Measurements from ENCODE around the gene GTF2F1. TPM values are rescaled to one million over a fixed set of nuclear protein-coding genes. Genes with fewer than 3 reads are reported as not detected.
A peak's percentile ranks its signal among the peaks of the same experiment; 100 is the strongest.

Gene GTF2F1
- total RNA-seq, 1 experiment from 2014 or later, result 67.2 TPM

- Histone ChIP-seq H3K23ac (ENCODE audit: insufficient read length, low read depth, low read length) (no peak overlapping the region), H3K23me2 (ENCODE audit: insufficient read length, low read depth, low read length, poor library complexity, severe bottlenecking) (no peaks in the 10 kb centered on the region), H4K91ac (ENCODE audit: insufficient read length, low read depth, low read length) (no peak overlapping the region), H3K79me1 (ENCODE audit: insufficient read depth, low read depth, low read length, poor library complexity, severe bottlenecking) (no peaks in the 10 kb centered on the region), H4K5ac (ENCODE audit: insufficient read length, low read depth, low read length) (no peak overlapping the region), H2AK5ac (ENCODE audit: insufficient read length, low read length) (no peak overlapping the region), H2AFZ (ENCODE audit: low read length) (no peak overlapping the region), H4K20me1 (ENCODE audit: control insufficient read depth, insufficient read depth, insufficient read length) (no peaks in the 10 kb centered on the region), H3K4ac (ENCODE audit: low read depth, low read length) (no peak overlapping the region), H3K4me2 (ENCODE audit: insufficient read depth, insufficient read length, low read length) (peak overlapping the region; percentile 31), H2BK20ac (ENCODE audit: low read depth, low read length, poor library complexity, severe bottlenecking) (no peak overlapping the region), H2BK15ac (ENCODE audit: low read depth, low read length) (no peak overlapping the region), H3K4me1 (ENCODE audit: insufficient read depth, low read length) (no peaks in the 10 kb centered on the region), H3K27me3 (ENCODE audit: insufficient read depth, low read length) (no peaks in the 10 kb centered on the region), H3K56ac (ENCODE audit: insufficient read length, low read depth, low read length) (no peak overlapping the region), H2BK5ac (ENCODE audit: insufficient read length, low read length) (no peak overlapping the region), H3K27ac (ENCODE audit: insufficient read length, low read depth, low read length) (no peak overlapping the region), H3T11ph (ENCODE audit: low read length) (no peak overlapping the region), H2BK120ac (ENCODE audit: low read depth, low read length, poor library complexity, severe bottlenecking) (no peak overlapping the region), H3K9ac (ENCODE audit: extremely low read depth, insufficient read length, low read length) (peak overlapping the region; percentile 68), H3K9me3 (ENCODE audit: control insufficient read depth, low read depth, low read length) (no peaks in the 10 kb centered on the region), H3K14ac (ENCODE audit: insufficient read depth, low read length) (no peak overlapping the region), H4K8ac (replicated peaks; ENCODE audit: insufficient read length, low read depth, low read length) (no peak overlapping the region), H2BK12ac (ENCODE audit: insufficient read length, low read depth, low read length) (no peak overlapping the region), H3K79me2 (ENCODE audit: insufficient read depth, low read length) (no peaks in the 10 kb centered on the region), H3K18ac (ENCODE audit: insufficient read length, low read depth, low read length) (peak overlapping the region; percentile 81)
- WGBS (ENCODE audit: extremely low coverage, insufficient read length, low lambda C conversion rate), result no CpG with 5 or more reads among the region's 53 CpGs
- Mint-ChIP-seq H3K27ac (peak overlapping the region; percentile 93 to 98 (median 96); a peak in 6 of 7 replicates), H3K4me1 (peaks cover 9 to 19% of the 10 kb centered on the region in 2 experiments), H3K27me3 (ENCODE audit: low read depth) (peaks cover 3% of the 10 kb centered on the region), H3K4me3 (peak overlapping the region; percentile 86 to 89), H3K9me3 (no peaks in the 10 kb centered on the region), H3K36me3 (ENCODE audit: insufficient read depth in 1 of 3, low read depth in 3 of 3) (peaks cover 6 to 10% (median 9%) of the 10 kb centered on the region in 3 experiments; a peak in 6 of 7 replicates)
- DNase-seq, result peak; percentile 100
- TF ChIP-seq CTCF (conservative IDR thresholded peaks at IDR 0.05), result no peak
Measured at GRCh38 chr19:6373096-6373812, 19.7 kb downstream of the GTF2F1 start.
